Prostate gland (tissue), 2 donors: ENCODE data around the gene OR4D9. TPM values are rescaled to one million over a fixed set of nuclear protein-coding genes. Genes with fewer than 3 reads are reported as not detected.

ENCODE experiments used
- DNase-seq: peaks from one replicate; pipeline ENCODE4 v3.0.0-alpha.2; 2019; ENCODE audit warnings: low spot score
- H3K27ac ChIP-seq, 2 donors: fragments of 200-600 bp; sonication (generic); 2 replicates each; pipeline ENCODE4 v1.5.1; 2017 to 2019
- H3K27me3 ChIP-seq: fragments of 200-600 bp; sonication (generic); replicated peaks from 2 replicates; pipeline ENCODE4 v1.5.1; 2019; ENCODE audit not compliant: insufficient read depth
- H3K36me3 ChIP-seq, 2 donors: fragments of 200-600 bp; sonication (generic); 1 replicate in 1 of 2; 2 replicates in 1 of 2; pipeline versions ENCODE4 v1.5.1 to v1.8.1; 2017 to 2019
- H3K4me1 ChIP-seq: fragments of 200-600 bp; sonication (generic); replicated peaks from 2 replicates; pipeline ENCODE4 v1.5.1; 2019
- H3K4me3 ChIP-seq, 2 donors: fragments of 200-600 bp; sonication (generic); 2 replicates each; pipeline ENCODE4 v1.5.1; 2017 to 2019
- H3K9me3 ChIP-seq: fragments of 200-600 bp; sonication (generic); 2 replicates; pipeline ENCODE4 v1.5.1; 2017
- POLR2A ChIP-seq: fragments of 450-650 bp; IDR thresholded peaks from one replicate; pipeline ENCODE4 v1.6.1; 2016; ENCODE audit warnings: antibody characterized with exemption, mild to moderate bottlenecking
- POLR2AphosphoS5 ChIP-seq: sonication (generic); formaldehyde crosslinking; IDR thresholded peaks from one replicate; pipeline ENCODE4 v1.6.1; 2017; ENCODE audit warnings: antibody characterized with exemption
- WGBS: methylation state at CpG from one replicate; pipeline ENCODE4 v1.1.5; 2018; 5-methylcytosine and 5-hydroxymethylcytosine counted together
- intact Hi-C: fragments of 100-400 bp; cut with DNase I; formaldehyde crosslinking; loops from one replicate; pipeline ENCODE4 v1.14.2; 2022
- total RNA-seq, 2 donors: library from RNA; depleted of rRNA; stranded (reverse); fragments of >200 nt; gene quantifications; one replicate each; pipeline ENCODE4 v1.1.0, GENCODE V29; 2016
- TF ChIP-seq, protein P1 (sequence below), 4 experiments: fragments of 200-600 bp in 2 of 4; fragments of 450-650 bp in 2 of 4; sonication (generic) in 2 of 4; IDR thresholded peaks; 1 replicate in 3 of 4; 2 replicates in 1 of 4; pipeline ENCODE4 v1.5.1; 2016 to 2019; ENCODE audit warnings: antibody characterized with exemption in 4 of 4, mild to moderate bottlenecking in 2 of 4, moderate library complexity in 2 of 4

Gene OR4D9
- total RNA-seq, 2 donors from 2014 or later, result not detected

DNA sequence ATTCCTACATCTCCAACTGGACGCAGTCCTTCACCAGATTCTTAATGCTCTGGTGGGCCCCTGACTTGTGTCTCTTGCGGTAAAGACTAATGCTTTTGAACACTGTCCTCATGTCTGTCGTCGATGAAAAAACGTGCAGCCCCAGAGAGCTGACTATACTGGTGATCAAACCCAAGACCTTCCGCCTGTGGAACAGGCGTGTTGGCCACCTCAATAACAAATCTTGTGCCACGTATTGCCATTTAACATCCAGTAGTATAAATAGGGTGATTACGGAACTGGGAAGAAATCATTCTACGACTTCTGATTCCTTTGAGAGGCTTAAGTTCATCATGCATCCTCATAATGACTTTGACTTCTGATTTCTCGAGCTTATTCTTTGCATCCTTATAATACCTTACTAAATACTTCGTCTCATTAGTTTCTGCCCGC is 45.6 kb downstream of the OR4D9 start:
- H3K36me3 ChIP-seq, result no peaks in the 10 kb centered on the region
- no peak for DNase-seq
- intact Hi-C loops, result loop anchor here (10.0 kb wide), 1 partner anchor 1778 kb away; the partner anchor contains the start of genes DDB1 and TKFC
- H3K27ac ChIP-seq, result peak overlapping the region in 1 of 2 donors; percentile 16
- H3K27me3 ChIP-seq, result no peaks in the 10 kb centered on the region
- TF ChIP-seq, protein P1, sequence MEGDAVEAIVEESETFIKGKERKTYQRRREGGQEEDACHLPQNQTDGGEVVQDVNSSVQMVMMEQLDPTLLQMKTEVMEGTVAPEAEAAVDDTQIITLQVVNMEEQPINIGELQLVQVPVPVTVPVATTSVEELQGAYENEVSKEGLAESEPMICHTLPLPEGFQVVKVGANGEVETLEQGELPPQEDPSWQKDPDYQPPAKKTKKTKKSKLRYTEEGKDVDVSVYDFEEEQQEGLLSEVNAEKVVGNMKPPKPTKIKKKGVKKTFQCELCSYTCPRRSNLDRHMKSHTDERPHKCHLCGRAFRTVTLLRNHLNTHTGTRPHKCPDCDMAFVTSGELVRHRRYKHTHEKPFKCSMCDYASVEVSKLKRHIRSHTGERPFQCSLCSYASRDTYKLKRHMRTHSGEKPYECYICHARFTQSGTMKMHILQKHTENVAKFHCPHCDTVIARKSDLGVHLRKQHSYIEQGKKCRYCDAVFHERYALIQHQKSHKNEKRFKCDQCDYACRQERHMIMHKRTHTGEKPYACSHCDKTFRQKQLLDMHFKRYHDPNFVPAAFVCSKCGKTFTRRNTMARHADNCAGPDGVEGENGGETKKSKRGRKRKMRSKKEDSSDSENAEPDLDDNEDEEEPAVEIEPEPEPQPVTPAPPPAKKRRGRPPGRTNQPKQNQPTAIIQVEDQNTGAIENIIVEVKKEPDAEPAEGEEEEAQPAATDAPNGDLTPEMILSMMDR (IDR thresholded peaks at IDR 0.05), result no peak
- TF ChIP-seq POLR2A, result no peak
- TF ChIP-seq POLR2AphosphoS5, result no peak
- WGBS, result 24% methylated on average over 13 of the region's 13 CpGs
- H3K4me1 ChIP-seq, result no peaks in the 10 kb centered on the region
- H3K9me3 ChIP-seq, result no peaks in the 10 kb centered on the region
- H3K4me3 ChIP-seq, result no peak overlapping the region

DNA sequence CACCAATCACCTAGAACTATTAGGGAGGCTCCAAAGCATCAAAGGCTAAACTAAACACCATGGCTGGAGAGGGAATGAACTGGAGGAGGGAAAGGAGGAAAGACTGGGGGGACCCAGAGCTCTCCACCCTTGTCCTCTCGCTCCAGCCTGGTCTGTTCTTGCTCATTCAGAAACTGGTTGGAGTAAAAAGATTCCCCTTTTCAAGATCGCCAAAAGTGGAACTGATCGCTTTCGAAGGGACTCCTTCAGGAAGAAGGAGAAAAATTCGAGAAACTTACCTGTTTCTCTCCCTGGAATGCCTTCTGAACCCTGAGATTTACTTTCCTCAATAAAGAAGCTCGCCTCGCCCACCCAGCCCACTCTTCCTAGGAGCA is 46.9 kb downstream of the OR4D9 start:
- H3K9me3 ChIP-seq, result no peaks in the 10 kb centered on the region
- H3K36me3 ChIP-seq, result no peaks in the 10 kb centered on the region
- WGBS, result 65% methylated on average over 7 of the region's 7 CpGs
- intact Hi-C loops, result loop anchor here (10.0 kb wide), 1 partner anchor 1777 kb away; the partner anchor contains the start of genes DDB1 and TKFC
- H3K27me3 ChIP-seq, result no peaks in the 10 kb centered on the region
- H3K4me3 ChIP-seq, result no peak overlapping the region
- DNase-seq, result no peak
- TF ChIP-seq POLR2A (no peak), POLR2AphosphoS5 (no peak)
- TF ChIP-seq, protein P1 (IDR thresholded peaks at IDR 0.05), result no peak
- H3K4me1 ChIP-seq, result no peaks in the 10 kb centered on the region
- H3K27ac ChIP-seq, result no peak overlapping the region

- peak overlapping the region in 1 of 2 donors; percentile 70 for H3K4me3 ChIP-seq
- no peak for DNase-seq
- TF ChIP-seq, protein P1 (IDR thresholded peaks at IDR 0.05), result no peak
- TF ChIP-seq POLR2A, result no peak
- no peak overlapping the region for H3K27ac ChIP-seq
- H3K36me3 ChIP-seq, result no peaks in the 10 kb centered on the region
- H3K4me1 ChIP-seq, result no peaks in the 10 kb centered on the region
- H3K27me3 ChIP-seq, result no peaks in the 10 kb centered on the region
- 49% methylated on average over 8 of the region's 8 CpGs for WGBS
- intact Hi-C loops, result loop anchor here (10.0 kb wide), 1 partner anchor 1775 kb away; the partner anchor contains the start of genes DDB1 and TKFC
- H3K9me3 ChIP-seq, result no peaks in the 10 kb centered on the region
These were observed 48.5 kb downstream of the OR4D9 start for GRCh38 chr11:59559886-59560285.

GRCh38 chr11:59560290-59560701 is 49.0 kb downstream of the OR4D9 start:
- no peaks in the 10 kb centered on the region for H3K4me1 ChIP-seq
- DNase-seq, result peak; percentile 68
- H3K27ac ChIP-seq, result peak overlapping the region; percentile 85 to 86
- under 1% methylated on average over 18 of the region's 18 CpGs for WGBS
- intact Hi-C loops, result no loop called here
- no peaks in the 10 kb centered on the region for H3K9me3 ChIP-seq
- peak overlapping the region; percentile 68 to 70 for H3K4me3 ChIP-seq
- no peaks in the 10 kb centered on the region for H3K36me3 ChIP-seq
- TF ChIP-seq POLR2A, result no peak
- TF ChIP-seq, protein P1 (IDR thresholded peaks at IDR 0.05), result no peak
- TF ChIP-seq POLR2AphosphoS5, result peak; percentile 76
- H3K27me3 ChIP-seq, result no peaks in the 10 kb centered on the region

GRCh38 chr11:59560702-59561473 is 49.5 kb downstream of the OR4D9 start:
- H3K9me3 ChIP-seq, result no peaks in the 10 kb centered on the region
- peak overlapping the region; percentile 85 to 86 for H3K27ac ChIP-seq
- H3K36me3 ChIP-seq, result no peaks in the 10 kb centered on the region
- no peaks in the 10 kb centered on the region for H3K27me3 ChIP-seq
- intact Hi-C loops, result no loop called here
- peak; percentile 71 for TF ChIP-seq POLR2AphosphoS5
- no peak for TF ChIP-seq POLR2A
- TF ChIP-seq, protein P1 (IDR thresholded peaks at IDR 0.05), result peak in 1 of 4 experiments; percentile 4
- WGBS, result 4% methylated on average over 39 of the region's 40 CpGs
- H3K4me3 ChIP-seq, result peak overlapping the region; percentile 68 to 70
- peak; percentile 86 for DNase-seq
- no peaks in the 10 kb centered on the region for H3K4me1 ChIP-seq
